GM19467 (cell line): ENCODE data around the gene SYNE2.

Experiments
- ATAC-seq: cut with Tn5 transposase; IDR thresholded peaks from one replicate; pipeline ENCODE4 v1.9.1; 2021; ENCODE audit warnings: mild to moderate bottlenecking, moderate library complexity; ENCODE audit not compliant: unreplicated experiment

SYNE2 gene

DNA sequence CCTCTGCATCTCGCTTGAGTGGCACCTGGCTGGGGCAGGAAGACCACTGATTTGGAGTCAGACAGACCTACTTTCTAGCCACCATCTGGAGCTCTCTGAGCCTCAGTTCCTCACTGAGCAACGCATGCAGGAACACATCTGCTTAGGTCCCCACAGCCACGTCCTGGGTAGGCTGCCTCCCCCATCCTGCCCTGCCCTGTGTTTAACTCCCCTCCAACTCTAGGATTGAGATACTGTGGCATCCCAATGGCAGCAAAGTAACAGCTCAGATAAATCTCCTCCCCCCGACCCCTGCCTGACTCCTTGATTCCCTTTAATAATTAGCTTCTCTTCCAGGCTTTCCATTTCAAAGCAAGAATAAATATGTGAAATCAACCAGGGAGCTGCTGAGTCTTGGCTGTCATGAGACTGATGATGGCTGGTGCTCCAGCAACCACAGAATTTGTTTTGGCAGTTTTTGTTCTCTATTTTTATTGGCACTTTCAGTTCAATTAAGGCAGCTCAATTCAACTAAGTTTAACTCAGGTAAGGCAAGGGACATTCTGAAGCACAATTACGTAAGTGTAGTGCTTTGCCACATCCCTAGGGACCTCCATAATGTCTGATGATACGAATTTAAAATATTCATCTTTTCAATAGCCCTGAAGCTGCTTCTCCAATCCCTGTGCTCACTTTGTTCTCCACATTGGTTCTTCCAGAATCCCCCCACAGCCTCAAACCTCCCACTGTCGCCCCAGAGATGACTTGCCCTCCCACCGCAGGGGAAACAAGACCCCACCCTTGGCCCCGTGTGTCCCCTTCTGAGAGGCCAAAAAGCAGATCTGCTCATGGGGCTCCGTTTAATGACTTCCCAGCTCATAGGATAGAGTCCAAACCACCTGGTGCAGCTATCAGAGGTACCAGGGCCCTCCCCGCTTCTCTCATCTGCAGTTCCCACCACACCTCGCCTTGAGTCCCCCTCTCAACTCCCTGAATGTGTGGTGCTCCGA lies 383.1 kb downstream of the SYNE2 start:
- peak; percentile 61 for ATAC-seq

GRCh38 chr14:64238049-64238448 lies 385.2 kb downstream of the SYNE2 start:
- no peak for ATAC-seq

DNA sequence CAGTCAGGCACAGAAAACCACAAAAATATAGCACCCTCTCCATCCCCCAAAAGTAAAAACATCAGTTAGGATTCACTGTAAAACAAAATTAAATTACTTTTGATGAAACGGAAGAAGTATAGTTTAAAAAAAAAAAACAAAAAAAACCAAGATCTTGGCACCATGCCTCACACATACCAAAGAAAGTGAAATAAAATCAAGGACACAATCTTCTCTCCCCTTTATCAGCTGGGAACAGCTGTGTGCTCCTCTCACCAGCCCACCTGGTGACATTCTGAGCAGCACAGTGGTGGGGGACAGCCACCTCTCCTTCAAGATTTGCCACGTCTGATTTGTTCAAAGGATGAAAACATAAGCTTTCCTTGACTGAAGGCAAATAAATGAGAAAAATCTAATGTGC lies 385.8 kb downstream of the SYNE2 start:
- no peak for ATAC-seq

DNA sequence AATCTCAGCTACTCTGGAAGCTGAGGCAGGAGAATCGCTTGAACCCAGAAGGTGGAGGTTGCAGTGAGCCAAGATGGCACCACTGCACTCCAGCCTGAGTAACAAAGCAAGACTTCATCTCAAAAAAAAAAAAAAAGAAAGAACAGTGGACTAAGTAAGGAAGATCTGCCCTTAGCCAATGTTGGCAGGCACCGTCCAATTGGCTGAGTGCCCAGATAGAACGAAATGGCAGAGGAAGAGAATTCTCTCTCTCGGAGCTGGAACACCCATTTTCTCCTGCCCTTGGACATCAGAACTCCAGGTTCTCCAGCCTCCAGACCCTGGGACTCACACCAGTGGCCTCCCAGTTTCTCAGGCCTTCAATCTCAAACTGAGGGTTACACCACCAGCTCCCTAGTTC lies 391.5 kb downstream of the SYNE2 start:
- no peak for ATAC-seq

- no peak for ATAC-seq
Observed at GRCh38 chr14:64245491-64245890, 392.7 kb downstream of the SYNE2 start.

DNA sequence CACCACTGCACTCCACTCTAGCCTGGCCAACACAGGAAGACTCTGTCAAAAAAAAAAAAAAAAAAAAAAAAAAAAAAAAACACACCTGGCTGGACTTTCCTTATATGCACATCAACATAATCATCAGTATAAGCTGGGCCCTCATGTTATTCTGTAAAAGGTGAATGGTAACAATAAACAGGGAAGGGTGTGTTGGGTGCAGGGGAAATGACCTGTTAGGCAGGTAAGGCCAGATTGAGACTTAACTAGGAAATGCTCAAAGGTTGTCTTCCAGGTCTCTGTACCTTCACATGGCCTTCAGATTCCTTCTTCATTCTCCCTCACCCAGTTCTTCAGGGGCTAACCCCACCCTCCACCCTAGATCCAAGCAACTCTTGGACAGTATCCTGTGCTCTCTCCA lies 393.9 kb downstream of the SYNE2 start:
- ATAC-seq: no peak

GRCh38 chr14:64247195-64247594 lies 394.4 kb downstream of the SYNE2 start:
- no peak for ATAC-seq

DNA sequence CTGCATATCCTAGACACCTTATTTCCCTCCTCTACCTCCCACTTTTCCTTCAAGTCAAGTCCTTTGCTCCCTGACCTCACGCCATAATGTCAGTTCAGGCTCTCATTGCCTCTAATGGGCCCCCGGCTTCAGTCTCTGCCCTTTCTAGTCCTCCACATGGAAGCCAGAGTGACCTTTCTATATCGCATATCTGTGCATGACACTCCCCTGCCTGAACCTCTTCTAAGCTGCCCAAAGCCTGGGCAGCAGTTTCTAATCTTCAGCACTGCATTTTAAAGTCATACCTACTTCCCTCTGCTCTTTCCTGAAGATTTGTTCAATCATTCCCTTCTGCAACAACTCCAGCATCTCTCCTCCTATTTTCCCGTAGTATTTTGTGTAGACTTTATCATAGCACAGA lies 395.9 kb downstream of the SYNE2 start:
- ATAC-seq: no peak

GRCh38 chr14:64249363-64249762 lies 396.6 kb downstream of the SYNE2 start:
- no peak for ATAC-seq

- ATAC-seq: no peak
Observed at GRCh38 chr14:64253672-64254071, 400.9 kb downstream of the SYNE2 start.

DNA sequence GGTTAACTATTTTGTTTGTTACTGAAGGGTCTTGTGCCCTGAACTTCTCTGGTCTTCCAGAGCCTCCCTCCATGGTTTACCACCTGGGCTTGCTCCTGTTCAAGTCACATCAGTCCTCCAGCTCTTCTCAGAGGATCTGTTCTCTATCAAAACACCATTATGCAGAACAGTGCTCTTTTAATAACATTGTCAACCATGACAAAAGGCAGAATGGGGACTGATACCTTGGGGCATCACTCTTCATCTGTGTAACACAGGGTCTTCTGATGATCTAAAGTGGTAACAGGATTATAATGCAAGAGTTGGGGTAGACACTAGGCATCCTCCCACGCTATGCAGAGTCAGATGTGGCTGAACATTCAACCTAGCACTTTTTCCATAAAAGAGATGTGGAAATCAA lies 403.0 kb downstream of the SYNE2 start:
- ATAC-seq: no peak

DNA sequence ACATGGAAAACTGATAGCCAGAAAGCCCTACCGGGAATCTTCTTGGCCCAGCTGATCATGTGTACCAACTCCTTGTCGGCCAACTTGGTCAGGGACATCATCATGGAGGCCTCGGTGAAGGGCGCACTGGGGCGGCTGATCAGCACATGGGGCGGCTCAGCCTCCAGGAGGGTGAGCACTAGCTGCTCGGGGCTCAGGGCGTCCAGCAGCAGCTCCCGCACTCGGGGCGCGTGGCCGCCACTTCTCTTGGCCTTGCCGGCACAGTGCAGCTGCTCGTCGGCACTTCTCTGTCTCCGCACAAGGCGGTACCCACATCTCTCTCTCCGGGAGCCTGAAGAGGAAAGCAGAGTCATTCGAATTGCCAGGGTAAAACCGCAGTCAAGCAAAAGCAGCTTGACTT lies 407.6 kb downstream of the SYNE2 start:
- ATAC-seq: no peak

DNA sequence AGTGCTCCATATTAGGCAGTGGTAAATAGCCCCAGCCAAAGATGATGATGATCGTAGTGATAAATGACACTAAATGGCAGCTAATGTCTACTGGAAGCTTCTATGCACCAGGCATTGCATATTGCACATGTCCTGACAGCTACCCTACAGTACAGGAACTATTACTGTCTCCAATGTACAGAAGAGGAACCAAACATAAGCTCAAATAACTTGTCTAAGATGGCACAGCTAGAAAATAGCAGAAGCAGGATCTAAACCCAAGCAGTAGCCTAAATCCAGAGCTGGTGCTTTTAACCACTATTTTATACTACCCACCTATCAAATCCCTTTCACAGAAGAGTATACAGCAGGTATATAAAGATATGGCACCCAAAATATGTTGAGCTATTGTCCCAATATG lies 412.4 kb downstream of the SYNE2 start:
- ATAC-seq: no peak

DNA sequence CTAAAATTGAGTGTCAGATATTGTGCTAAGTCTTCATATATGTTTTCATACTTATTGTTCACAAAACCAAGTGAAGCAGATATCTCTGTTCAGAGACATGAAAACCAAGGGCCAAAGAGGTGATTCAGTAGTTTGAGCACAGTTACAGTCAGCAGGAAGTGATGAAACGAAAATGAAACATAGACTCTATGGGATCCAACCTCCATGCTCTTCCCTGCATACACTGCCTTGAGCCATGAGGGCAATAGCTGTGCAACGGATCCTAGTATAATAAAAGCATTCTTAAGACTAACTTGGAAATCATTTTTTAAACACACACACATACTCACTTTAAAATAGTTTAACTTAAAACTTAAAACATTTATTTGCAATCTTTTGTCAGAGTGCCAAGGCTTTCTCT lies 413.4 kb downstream of the SYNE2 start:
- ATAC-seq: no peak

DNA sequence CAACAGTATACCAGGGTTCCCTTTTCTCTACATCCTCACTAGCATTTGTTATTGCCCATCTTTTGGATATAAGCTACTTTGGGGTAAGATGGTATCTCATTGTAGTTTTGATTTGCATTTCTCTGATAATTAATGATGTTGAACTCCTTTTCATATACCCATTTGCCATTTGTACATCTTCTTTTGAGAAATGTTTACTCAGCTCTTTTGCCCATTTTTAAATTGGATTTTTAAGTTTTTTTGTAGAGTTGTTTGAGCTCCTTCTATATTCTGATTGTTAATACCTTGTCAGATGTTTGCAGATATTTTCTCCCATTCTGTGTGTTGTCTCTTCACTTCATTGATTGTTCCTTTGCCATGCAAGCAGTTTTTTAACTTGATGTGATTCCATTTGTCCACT lies 419.2 kb downstream of the SYNE2 start:
- no peak for ATAC-seq
